Measurements from ENCODE around the gene TCHP.
"Not testable (repeated sequence)": the region's sequence is repeated elsewhere in the genome, so short reads cannot be mapped to it uniquely, and the experiment has no call there.

The TCHP gene

DNA sequence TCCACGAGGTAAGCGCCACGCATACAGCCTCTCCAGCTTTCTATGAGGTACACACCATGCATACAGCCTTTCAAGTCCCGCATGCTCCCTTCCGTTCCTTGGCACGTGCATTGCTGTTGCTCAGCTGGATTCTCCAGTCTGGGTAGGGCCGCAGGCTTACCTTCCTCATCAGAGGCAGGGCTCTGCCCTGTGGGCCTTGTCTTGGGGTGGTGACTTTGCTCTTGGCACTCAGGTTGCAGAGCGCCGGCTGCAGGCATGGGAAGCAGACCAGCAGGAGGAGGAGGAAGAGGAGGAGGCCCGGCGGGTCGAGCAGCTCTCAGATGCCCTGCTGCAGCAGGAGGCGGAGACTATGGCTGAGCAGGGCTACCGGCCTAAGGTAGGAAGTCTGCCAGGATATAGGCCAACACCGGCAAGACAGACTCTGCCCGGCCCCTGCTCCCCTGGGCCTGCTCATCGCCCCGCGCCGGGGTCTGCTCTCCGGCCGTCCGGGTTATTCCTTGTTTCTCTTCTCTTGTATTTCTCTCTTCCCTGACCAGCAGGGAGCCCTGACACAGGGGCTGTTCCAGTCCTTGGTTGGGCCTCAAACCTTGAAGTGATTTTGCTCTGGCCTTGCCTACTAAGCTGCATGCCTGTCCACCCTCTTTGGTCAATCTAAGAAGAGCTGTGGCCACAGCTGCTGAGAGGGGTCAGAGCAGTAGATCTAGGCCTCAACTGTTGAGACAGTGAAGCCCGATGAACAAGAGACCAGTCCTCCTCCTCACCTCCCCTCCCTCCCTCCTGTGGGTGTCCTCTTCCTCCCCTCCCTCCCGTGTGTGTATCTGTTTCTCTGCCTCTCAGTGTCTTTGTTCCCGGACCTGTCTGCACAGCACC is 15.3 kb downstream of the TCHP start:
- no peaks in the 10 kb centered on the region for H3K27me3 Mint-ChIP-seq
- no peak overlapping the region for H3K27ac Mint-ChIP-seq
- H3K4me1 Mint-ChIP-seq (ENCODE audit: low read depth), result no peaks in the 10 kb centered on the region
- no peak overlapping the region for H3K4me3 Mint-ChIP-seq
- H3K36me3 Mint-ChIP-seq, result peaks cover 3% of the 10 kb centered on the region
- H3K9me3 Mint-ChIP-seq (ENCODE audit: low read depth), result no peaks in the 10 kb centered on the region

DNA sequence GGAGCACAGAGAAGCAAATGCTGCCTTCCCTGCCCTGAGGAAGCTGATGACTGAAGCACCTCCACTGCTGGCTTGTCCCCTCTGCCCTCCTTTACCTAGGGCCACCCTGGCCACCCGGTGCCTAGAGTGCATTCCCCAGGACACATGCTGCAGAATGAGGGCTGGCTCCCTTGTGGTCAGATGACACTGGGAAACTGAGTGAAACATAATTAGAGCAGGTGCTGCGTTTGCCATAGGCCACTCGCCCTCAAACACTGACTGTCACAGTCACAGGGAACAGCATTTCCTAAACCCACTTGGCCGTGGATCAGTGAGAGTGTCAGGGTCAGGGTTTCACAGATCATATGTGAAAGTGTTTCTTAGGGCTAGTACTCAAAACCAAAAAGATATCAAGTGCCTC is 16.0 kb downstream of the TCHP start:
- no peaks in the 10 kb centered on the region for H3K27me3 Mint-ChIP-seq
- H3K27ac Mint-ChIP-seq, result no peak overlapping the region
- no peaks in the 10 kb centered on the region for H3K9me3 Mint-ChIP-seq (ENCODE audit: low read depth)
- no peak overlapping the region for H3K4me3 Mint-ChIP-seq
- peaks cover 6% of the 10 kb centered on the region for H3K36me3 Mint-ChIP-seq
- no peaks in the 10 kb centered on the region for H3K4me1 Mint-ChIP-seq (ENCODE audit: low read depth)

DNA sequence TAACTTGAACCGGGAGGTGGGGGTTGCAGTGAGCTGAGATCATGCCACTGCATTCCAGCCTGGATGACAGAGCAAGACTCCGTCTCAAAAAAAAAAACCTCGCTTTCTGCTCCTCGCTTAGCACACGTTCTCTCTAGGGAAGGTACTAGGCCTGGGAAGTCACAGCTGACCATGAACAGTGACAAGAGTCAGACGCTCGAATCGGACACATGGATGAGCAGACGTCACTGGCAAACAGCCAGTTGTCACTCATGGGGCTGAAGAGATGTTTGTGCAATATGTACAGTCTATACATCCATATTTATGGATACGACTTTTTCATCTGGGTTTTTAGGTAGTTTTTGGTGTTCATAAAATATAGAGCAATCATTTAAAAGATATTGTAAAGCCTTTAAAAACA is 19.4 kb downstream of the TCHP start:
- Mint-ChIP-seq H3K4me3 (no peak overlapping the region), H3K27me3 (no peaks in the 10 kb centered on the region), H3K36me3 (peaks cover 9% of the 10 kb centered on the region), H3K27ac (no peak overlapping the region), H3K9me3 (ENCODE audit: low read depth) (no peaks in the 10 kb centered on the region), H3K4me1 (ENCODE audit: low read depth) (no peaks in the 10 kb centered on the region)

DNA sequence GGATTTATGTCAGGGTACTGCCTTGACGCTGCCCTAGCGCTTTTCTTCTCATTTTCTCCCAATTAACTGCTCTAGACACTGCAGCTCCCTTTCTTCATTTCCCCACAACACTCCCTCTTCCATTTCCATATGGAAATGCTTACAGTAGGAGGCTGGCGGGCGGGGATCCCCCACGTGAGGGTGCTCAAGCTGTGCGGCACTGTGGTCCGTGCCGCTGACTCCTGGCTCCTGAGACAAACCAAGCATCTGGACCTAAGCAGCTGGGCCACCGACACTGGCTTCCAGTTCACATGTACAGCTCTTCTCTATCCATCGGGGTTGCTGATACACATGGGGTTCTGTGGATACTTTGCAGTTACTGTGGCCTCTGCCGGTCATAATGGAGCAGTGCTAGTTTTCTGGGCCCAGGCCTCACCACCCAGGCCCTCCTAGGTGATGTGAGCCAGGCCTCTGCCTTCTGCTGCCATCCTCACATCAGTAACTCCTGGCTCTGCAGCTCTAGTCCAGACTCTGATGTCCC is 20.2 kb downstream of the TCHP start:
- H3K4me3 Mint-ChIP-seq, result no peak overlapping the region
- no peaks in the 10 kb centered on the region for H3K4me1 Mint-ChIP-seq (ENCODE audit: low read depth)
- H3K27me3 Mint-ChIP-seq, result no peaks in the 10 kb centered on the region
- H3K36me3 Mint-ChIP-seq, result peaks cover 9% of the 10 kb centered on the region
- no peaks in the 10 kb centered on the region for H3K9me3 Mint-ChIP-seq (ENCODE audit: low read depth)
- no peak overlapping the region for H3K27ac Mint-ChIP-seq

DNA sequence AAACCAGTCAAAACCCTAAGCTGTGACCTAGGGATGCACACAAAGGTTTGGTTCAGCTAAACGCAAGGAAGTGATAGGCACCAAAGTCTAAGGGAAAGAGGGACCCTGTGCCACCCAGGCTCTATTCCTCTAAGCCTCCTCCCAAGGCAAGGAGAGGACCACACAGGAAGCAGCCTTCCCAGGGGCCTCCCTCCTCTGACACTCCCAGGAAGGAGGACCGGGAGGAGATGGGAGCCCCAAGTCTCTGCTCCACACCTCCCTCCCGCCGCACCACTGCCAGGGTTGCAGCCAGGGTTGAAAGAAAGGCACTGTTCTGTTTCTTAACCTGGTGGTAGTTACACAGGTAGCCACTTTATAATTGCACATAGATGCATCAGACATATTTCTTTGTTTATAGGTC is 21.9 kb downstream of the TCHP start:
- H3K27ac Mint-ChIP-seq, result no peak overlapping the region
- H3K9me3 Mint-ChIP-seq (ENCODE audit: low read depth), result no peaks in the 10 kb centered on the region
- H3K4me3 Mint-ChIP-seq, result no peak overlapping the region

DNA sequence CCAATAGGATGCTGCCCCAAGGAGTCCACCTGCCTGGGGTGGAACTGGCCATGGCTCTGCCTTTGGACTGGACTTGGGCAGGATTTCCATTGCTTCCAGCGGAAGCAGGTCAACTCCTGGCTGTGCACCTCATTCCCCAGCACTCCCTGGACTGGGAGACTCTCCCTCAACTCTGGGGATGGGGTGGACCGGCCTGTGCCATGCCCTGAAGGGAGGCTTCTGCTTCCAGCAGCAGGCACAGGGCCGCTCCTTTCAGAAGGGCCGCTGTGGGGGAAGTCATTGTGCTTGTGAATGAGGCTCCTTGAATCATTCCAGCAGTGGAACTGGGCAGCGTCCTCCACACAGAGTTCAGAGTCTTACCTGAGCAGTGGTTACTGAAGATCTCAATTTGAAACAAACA is 23.0 kb downstream of the TCHP start:
- H3K27me3 Mint-ChIP-seq, result no peaks in the 10 kb centered on the region
- H3K9me3 Mint-ChIP-seq (ENCODE audit: low read depth), result no peaks in the 10 kb centered on the region
- no peak overlapping the region for H3K27ac Mint-ChIP-seq
- H3K36me3 Mint-ChIP-seq, result peaks cover 6% of the 10 kb centered on the region
- H3K4me1 Mint-ChIP-seq (ENCODE audit: low read depth), result no peaks in the 10 kb centered on the region
- no peak overlapping the region for H3K4me3 Mint-ChIP-seq

More for the DNA sequence above, 21.9 kb downstream of the TCHP start:
- Mint-ChIP-seq H3K36me3 (peaks cover 9% of the 10 kb centered on the region), H3K27me3 (no peaks in the 10 kb centered on the region), H3K4me1 (ENCODE audit: low read depth) (no peaks in the 10 kb centered on the region)

DNA sequence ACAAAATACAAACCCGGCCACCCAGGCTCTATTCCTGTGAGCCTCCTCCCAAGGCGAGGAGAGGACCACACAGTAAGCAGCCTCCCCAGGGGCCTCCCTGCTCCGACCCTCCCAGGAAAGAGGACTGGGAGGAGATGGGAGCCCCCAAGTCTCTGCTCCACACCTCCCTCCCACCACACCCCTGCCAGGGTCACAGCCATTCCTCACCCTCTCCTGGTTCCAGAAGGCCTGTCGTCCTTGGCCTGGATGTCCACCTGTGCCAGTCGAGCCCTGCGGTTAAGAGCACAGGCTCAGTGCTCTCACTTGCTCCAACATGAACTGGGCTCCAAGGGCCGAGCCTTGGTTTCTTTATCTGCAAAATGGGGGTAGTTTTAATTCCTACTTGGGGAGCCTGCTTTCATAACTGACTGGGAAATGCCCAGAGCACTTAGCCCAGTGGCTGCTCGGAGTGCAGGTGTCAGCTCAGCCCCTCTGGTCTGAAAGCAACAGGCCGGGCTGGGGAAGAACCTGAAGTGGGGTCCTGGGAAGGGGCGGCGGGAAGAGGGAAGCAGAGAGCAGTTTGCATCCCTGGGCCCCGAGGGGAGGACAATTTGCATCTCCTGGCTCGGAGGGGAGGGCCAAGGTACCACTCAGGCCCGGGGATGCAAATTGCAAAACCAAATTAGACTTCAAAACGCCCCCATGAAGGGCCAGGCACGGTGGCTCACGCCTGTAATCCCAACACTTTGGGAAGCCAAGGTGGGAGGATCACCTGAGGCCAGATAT is 23.6 kb downstream of the TCHP start:
- no peaks in the 10 kb centered on the region for H3K9me3 Mint-ChIP-seq (ENCODE audit: low read depth)
- no peaks in the 10 kb centered on the region for H3K27me3 Mint-ChIP-seq
- no peak overlapping the region for H3K27ac Mint-ChIP-seq
- no peak overlapping the region for H3K4me3 Mint-ChIP-seq
- peaks cover 6% of the 10 kb centered on the region for H3K36me3 Mint-ChIP-seq
- H3K4me1 Mint-ChIP-seq (ENCODE audit: low read depth), result no peaks in the 10 kb centered on the region

DNA sequence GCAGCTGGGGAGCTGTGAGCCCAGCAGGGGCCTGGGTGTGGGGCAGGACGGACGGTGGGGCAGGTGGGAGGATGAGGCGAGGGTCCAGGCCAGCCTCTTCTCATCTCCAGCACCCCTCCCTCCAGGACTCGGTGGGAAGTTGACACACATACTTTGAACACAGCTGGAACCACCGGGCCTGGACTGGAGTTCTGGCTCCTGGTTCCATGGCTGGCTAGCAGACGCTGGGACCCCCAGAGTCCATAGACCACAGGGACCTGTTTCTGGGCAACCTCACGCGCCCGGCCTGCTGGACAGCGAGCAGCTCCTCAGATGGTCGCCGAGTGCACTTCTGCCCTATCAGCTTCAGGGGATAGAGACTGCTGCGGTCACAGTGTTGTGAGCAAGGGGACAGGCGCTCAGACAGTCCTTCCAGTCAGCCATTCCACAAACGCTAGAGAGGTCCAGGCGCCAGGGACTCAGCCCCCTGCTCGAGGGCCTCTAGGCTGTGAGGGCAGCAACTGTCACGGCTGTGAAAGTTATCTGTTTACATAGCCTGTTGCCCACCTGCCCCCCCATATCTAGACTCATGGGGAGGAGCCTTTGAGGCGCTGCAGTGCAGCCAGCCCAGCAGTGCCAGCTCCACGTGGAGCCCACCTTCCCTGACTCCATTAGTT is 25.2 kb downstream of the TCHP start:
- no peaks in the 10 kb centered on the region for H3K27me3 Mint-ChIP-seq
- H3K4me3 Mint-ChIP-seq, result no peak overlapping the region
- H3K27ac Mint-ChIP-seq, result no peak overlapping the region
- H3K36me3 Mint-ChIP-seq, result peaks cover 10% of the 10 kb centered on the region
- no peaks in the 10 kb centered on the region for H3K4me1 Mint-ChIP-seq (ENCODE audit: low read depth)
- H3K9me3 Mint-ChIP-seq (ENCODE audit: low read depth), result no peaks in the 10 kb centered on the region

DNA sequence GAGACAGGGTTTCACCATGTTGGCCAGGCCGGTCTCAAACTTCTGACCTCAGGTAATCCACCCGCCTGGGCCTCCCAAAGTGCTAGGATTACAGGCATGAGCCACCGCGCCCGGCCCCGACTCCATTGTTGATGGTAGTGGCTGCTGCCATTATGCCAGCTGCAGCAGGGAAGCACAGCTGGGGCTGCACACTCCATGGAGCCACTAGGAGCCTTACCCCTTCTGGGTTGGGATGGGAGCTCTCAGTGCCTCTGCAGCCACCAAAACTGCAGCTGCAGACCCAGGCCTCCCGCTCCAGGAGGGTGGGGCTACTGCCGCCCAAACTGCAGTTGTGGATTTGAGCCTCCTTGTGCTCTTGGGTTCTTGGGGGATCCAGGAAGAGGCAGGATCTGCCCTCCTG is 25.9 kb downstream of the TCHP start:
- Mint-ChIP-seq H3K36me3 (peaks cover 7% of the 10 kb centered on the region), H3K4me1 (ENCODE audit: low read depth) (no peaks in the 10 kb centered on the region), H3K9me3 (ENCODE audit: low read depth) (no peaks in the 10 kb centered on the region)

DNA sequence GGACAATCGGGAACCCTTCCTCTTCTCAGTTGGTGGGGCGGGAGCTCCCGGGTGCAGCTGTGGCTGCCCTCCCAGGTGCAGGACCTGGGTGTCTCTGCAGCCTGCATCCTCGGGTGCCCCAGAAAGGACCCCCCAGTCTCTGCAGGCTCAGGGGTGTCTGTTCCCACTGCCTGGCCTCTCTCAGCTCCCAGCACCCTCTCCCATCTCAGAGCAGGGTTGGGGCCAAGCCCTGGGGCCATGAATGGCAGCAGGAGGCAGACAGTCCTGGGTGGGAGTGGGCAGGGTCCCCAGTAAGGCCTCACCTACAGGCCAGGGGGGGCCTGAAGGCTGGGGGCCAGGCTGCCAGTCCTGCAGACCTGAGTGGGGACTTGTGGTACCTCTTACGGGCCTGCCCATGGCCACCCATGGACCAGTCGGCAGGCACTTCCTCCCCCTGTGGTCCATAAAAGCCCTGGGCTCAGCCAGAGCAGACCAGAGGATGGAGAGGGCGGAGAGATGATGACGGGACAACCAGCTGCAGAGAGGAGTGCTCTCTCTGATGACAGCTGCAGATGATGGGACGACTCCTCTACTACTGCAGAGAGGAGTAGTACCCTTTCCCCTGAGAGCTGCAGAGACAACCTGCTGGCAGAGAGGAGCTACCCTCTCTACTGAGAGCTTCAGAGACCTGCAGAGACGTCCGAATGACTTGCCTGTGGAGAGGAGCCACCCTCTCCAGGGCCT is 26.6 kb downstream of the TCHP start:
- Mint-ChIP-seq H3K36me3 (peaks cover 6% of the 10 kb centered on the region), H3K27me3 (no peaks in the 10 kb centered on the region), H3K4me1 (ENCODE audit: low read depth) (no peaks in the 10 kb centered on the region), H3K4me3 (no peak overlapping the region), H3K27ac (no peak overlapping the region), H3K9me3 (ENCODE audit: low read depth) (no peaks in the 10 kb centered on the region)

More for the DNA sequence above, 25.9 kb downstream of the TCHP start:
- Mint-ChIP-seq H3K27me3 (no peaks in the 10 kb centered on the region), H3K4me3 (no peak overlapping the region), H3K27ac (no peak overlapping the region)

DNA sequence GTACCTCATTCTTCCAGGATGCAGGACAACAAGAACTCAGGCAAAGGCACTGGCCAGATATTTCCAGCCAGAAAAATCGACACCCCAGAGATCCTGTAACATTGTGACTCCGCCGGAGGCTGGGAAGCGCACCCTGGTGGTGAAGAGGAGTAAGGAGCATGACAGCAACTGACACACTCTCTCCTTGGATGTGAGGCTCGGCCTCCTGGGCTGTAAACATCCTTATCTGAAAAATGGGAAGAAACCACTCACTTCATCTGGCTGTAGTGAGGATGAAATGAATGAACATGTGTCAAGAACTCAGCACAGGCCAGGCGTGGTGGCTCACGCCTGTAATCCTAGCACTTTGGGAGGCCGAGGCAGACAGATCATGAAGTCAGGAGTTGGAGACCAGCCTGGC is 27.5 kb downstream of the TCHP start:
- H3K4me3 Mint-ChIP-seq, result no peak overlapping the region
- H3K27me3 Mint-ChIP-seq, result no peaks in the 10 kb centered on the region
- no peaks in the 10 kb centered on the region for H3K4me1 Mint-ChIP-seq (ENCODE audit: low read depth)
- peak overlapping the region; percentile 47 for H3K27ac Mint-ChIP-seq
- H3K36me3 Mint-ChIP-seq, result peaks cover 4% of the 10 kb centered on the region
- H3K9me3 Mint-ChIP-seq (ENCODE audit: low read depth), result no peaks in the 10 kb centered on the region

DNA sequence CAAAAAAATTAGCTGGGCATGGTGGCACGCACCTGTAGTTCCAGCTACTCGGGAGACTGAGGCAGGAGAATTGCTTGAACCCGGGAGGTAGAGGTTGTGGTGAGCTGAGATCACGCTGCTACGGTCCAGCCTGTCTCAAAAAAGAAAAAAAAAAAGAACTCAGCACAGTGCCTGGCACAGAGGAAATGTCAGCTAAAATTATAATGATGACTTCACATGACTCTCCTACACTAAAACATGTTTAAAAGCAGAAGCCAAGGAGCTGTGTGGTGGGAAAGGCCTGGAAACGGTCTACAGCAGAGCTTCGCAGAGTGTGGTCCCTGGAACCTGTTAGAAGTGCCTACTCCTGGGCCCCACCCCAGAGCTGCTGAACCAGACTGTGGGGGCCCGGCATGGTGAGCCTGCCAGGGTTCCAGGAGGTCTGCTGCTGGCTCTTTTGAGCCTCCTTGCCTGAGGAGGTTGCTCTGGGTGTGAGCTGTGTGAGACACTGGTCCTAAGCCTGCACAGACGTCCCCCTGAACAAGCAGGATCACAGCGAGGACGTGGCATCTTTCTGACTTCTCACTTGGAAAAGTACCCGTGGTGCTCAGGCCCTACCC is 28.1 kb downstream of the TCHP start:
- Mint-ChIP-seq H3K27ac (no peak overlapping the region), H3K4me1 (ENCODE audit: low read depth) (no peaks in the 10 kb centered on the region), H3K27me3 (no peaks in the 10 kb centered on the region), H3K4me3 (no peak overlapping the region), H3K9me3 (ENCODE audit: low read depth) (no peaks in the 10 kb centered on the region), H3K36me3 (peaks cover 4% of the 10 kb centered on the region)

DNA sequence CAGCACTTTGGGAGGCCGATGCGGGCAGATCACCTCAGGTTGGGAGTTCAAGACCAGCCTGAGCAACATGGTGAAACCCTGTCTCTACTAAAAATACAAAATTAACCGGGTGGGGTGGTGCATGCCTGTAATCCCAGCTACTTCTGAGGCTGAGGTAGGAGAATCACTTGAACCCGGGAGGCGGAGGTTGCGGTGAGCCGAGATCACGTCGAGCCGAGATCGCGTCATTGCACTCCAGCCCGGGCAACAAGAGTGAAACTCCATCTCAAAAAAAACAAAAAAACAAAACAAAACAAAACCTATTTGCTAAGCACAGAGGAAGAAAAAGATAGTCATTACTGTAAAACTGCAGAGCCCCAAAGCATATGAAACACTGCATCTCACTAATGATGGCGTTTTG is 29.3 kb downstream of the TCHP start:
- H3K27ac Mint-ChIP-seq; H3K9me3 Mint-ChIP-seq (ENCODE audit: low read depth); H3K4me3 Mint-ChIP-seq; H3K4me1 Mint-ChIP-seq (ENCODE audit: low read depth); H3K36me3 Mint-ChIP-seq; H3K27me3 Mint-ChIP-seq: not testable (repeated sequence)

DNA sequence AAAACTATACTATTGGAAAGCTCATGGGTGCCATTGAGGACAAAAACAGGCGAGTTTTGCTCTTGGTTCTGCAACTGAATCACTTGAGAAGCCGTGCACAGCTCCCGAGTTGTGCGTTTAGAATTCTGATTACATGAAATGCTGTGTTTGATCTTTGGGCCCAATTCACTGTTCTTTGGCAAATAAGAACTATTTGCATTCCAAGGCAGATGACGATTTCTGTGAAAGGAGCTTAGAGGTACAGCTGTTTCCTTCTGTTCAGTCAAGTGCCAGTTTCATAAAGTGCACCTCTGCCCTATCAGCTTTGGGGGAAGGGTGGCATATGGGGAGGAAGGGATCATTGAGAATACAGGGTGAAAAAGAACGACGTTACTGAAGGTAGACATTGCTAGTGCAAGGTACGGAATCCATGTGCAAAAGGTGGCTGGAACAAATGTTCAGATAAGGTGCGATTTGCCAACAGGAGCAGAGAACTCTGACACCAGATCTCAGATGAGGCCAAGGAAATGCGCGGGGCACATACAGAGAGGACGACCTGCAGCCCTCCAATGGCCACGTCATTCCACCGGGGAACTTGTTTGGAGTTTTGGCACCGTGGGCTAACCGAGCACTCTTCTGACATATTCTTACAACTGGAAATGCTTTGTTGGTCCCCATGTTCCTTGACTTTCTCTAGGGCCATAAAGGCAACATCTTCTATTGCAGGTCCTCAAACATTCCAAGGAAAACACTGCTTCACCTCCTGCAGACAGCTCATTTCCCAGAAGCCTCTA is 30.1 kb downstream of the TCHP start:
- H3K36me3 Mint-ChIP-seq, result peaks cover 8% of the 10 kb centered on the region
- H3K9me3 Mint-ChIP-seq (ENCODE audit: low read depth), result no peaks in the 10 kb centered on the region
- no peak overlapping the region for H3K27ac Mint-ChIP-seq
- H3K4me1 Mint-ChIP-seq (ENCODE audit: low read depth), result no peaks in the 10 kb centered on the region
- H3K4me3 Mint-ChIP-seq, result no peak overlapping the region
- H3K27me3 Mint-ChIP-seq, result no peaks in the 10 kb centered on the region
